ENCODE measurements around the gene GNMT.

The GNMT gene

DNA sequence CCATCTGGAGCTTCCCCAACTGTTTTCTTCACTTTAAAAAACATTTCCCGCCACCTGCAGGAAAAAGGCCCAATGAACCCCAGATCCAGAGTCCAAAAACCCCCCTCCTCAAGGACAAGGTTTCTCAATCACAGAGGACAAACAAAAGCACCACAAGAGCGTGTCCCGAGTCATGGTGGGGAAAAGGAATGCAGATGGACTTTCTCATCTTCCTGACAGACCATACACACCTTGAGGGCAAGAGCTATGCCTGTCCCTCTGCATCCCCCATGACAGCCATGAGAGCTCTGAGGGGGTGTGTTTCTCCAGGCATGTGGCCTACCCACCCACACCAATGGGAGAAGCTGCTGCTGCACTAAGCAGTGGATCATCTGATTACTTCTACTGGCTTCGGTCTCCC, 9.4 kb downstream of the GNMT start:
- DNase-seq (ENCODE audit: low spot score) = no peak
- TF ChIP-seq, protein P1, sequence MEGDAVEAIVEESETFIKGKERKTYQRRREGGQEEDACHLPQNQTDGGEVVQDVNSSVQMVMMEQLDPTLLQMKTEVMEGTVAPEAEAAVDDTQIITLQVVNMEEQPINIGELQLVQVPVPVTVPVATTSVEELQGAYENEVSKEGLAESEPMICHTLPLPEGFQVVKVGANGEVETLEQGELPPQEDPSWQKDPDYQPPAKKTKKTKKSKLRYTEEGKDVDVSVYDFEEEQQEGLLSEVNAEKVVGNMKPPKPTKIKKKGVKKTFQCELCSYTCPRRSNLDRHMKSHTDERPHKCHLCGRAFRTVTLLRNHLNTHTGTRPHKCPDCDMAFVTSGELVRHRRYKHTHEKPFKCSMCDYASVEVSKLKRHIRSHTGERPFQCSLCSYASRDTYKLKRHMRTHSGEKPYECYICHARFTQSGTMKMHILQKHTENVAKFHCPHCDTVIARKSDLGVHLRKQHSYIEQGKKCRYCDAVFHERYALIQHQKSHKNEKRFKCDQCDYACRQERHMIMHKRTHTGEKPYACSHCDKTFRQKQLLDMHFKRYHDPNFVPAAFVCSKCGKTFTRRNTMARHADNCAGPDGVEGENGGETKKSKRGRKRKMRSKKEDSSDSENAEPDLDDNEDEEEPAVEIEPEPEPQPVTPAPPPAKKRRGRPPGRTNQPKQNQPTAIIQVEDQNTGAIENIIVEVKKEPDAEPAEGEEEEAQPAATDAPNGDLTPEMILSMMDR (IDR thresholded peaks at IDR 0.05; ENCODE audit: extremely low read depth, missing control alignments) = no peak

GRCh38 chr6:42970871-42971612, 10.5 kb downstream of the GNMT start:
- DNase-seq (ENCODE audit: low spot score) = no peak
- TF ChIP-seq, protein P1 (IDR thresholded peaks at IDR 0.05; ENCODE audit: extremely low read depth, missing control alignments) = no peak

DNA sequence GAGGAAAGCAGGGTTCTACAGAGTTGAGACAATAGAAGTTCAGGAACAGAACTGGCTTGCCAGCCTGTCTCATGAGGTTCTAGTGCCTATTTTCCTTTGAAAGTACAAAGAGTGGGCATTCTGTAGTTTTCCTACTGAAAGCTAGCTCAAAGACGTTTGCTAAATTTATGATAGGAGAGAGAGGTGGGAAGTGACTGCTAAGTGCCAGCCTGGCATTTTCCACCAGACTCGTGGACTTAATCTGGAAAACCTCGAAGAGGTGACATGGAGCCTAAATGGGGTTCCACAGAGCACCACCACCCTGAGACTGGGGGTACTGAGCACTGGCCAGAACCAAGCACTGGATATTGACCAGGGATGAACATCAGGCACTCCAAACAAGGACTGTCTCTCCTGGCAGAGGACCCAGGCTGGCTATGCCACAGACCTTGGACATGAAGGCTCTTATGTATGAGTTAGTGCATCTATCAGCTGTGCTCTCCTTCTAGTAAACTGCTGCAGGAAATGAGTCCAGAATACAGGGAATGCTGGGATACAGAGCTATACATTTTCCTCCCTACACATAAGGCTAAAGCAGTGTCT, 11.3 kb downstream of the GNMT start:
- DNase-seq (ENCODE audit: low spot score) = no peak
- TF ChIP-seq, protein P1 (IDR thresholded peaks at IDR 0.05; ENCODE audit: extremely low read depth, missing control alignments) = no peak

GRCh38 chr6:42973926-42974325, 13.4 kb downstream of the GNMT start:
- no peak for DNase-seq (ENCODE audit: low spot score)
- TF ChIP-seq, protein P1 (IDR thresholded peaks at IDR 0.05; ENCODE audit: extremely low read depth, missing control alignments) = no peak

DNA sequence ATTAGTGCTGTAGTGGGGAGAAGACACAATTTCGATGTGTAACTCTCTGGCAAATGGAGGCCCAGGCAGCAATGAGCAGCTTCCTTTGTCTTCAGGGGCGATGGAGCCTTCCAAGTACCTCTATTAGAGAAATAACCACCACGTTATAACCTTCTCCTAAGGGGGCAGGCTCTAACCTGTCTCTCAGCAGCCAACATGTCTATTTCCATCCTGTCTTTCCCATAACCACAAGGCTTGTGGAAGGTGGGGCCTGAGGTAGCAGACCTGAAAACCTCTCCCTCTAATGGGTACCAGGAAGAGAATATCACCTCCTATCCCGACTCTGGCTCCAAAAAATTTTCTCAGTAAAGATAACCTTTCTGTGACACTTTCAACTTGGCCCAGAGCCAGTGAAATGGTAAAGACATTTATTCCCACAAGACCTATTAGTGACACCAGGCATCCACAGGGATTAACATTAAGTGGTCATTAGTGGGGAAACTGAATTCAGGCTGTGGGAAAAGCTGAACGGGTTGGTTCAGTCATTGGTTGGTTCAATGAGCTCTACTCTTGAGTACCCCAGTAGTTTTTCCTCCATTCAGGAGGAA, 14.5 kb downstream of the GNMT start:
- TF ChIP-seq, protein P1 (IDR thresholded peaks at IDR 0.05; ENCODE audit: extremely low read depth, missing control alignments) = no peak
- no peak for DNase-seq (ENCODE audit: low spot score)

DNA sequence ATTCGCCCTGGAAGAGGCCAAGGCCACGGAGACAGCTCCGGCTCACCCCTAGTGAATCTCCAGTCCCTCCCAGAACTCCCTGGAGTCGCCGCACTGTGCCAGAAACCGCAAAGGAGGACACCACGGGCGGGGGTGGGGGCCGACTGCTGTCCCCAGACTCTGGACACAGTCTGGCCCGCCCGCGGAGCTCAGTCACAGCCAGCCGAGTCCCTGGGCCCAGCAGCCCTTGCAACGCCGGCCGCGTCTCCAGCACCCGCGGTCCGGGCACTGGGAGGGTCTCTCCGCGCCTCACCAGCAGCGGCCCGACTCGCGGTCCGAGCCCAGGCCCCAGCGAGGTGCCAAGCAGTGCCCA, 17.9 kb downstream of the GNMT start:
- DNase-seq (ENCODE audit: low spot score) = peak; percentile 48
- TF ChIP-seq, protein P1 (IDR thresholded peaks at IDR 0.05; ENCODE audit: extremely low read depth, missing control alignments) = no peak

DNA sequence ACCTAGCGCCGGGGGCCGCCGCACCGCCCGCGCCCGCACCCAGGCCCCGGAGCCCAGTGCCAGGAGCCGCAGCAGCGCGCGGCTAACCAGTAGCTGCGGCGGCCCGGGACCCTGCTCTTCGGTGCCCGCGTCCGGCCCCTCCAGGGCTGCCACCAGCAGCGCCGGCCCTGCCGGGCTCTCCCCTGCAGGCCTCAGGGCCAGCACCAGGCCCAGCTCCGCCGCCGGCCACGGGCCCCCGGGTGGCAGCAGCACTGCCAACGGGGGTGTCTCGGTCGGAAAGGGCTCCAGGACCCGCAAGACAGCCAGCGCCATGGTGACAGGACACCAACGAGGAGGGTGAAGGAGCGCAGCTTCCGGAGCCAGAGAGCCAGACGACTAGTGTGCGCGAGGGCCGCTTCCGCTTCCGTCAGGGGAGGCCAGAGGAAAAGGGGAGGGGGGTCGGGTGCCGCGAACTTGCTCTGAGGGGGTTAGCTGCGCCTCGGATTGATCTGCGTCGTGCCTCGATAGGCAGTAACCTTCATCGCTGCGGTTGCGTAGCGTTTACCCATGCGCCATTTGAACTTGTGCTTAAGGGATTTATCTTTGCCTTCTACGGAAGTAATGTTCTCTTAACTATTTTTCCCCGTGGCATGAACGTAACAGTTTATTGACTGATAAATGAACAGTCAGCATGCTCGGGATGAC, 18.4 kb downstream of the GNMT start, which contains the start of gene PEX6:
Gene PEX6 (minus strand): TSS at position 343 of the 684 bp plus-strand sequence. CDS start 31 bp downstream, at position 312.
- DNase-seq (ENCODE audit: low spot score) = peak; percentile 97
- TF ChIP-seq, protein P1 (IDR thresholded peaks at IDR 0.05; ENCODE audit: extremely low read depth, missing control alignments) = no peak

Measured in GM20000 (cell line).